A549 (cell line): ENCODE results near the gene NME7.

ENCODE experiments used
- NFE2L2 ChIP-seq: fragments of 150-350 bp; conservative IDR thresholded peaks from 2 replicates; pipeline ENCODE4 v1.6.1; 2014; ENCODE audit warnings: low read length
- POLR2A ChIP-seq: IDR thresholded peaks from 2 replicates; pipeline ENCODE4 v1.6.1; 2012; ENCODE audit warnings: mild to moderate bottlenecking, low read length
- RAD21 ChIP-seq, 2 experiments: fragments of >200 bp in 1 of 2; sonication (Bioruptor Twin) in 1 of 2; formaldehyde crosslinking in 1 of 2; IDR thresholded peaks in 1 of 2; conservative IDR thresholded peaks in 1 of 2; 2 replicates in 1 of 2; 3 replicates in 1 of 2; pipeline ENCODE4 v1.6.1; 2012 to 2018; ENCODE audit warnings: inconsistent platforms in 1 of 2

DNA sequence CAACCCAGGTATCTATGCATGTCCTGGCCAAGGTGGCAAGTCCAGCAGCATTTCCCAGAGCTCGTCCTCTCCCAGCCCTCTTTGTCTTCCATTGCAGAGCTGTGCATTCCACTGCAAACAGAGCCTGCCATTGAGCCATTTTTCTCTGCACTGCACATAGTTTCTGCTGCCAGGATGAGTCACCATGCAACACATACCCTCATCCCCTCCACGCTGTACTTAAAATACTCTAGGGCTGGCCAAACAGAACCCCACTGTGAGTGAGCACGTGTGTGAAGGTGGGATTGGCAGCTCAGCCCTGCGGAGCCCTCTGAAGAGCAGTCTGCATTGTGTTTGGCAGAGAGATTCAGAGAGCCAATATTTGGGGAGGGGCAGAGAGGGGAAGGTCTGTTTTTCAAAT is 265.0 kb downstream of the NME7 start:
- no peak for TF ChIP-seq RAD21 (conservative IDR thresholded peaks at IDR 0.05 in 1 of 2, IDR thresholded peaks at IDR 0.05 in 1 of 2)
- TF ChIP-seq POLR2A = no peak
- no peak for TF ChIP-seq NFE2L2
